Calu3 (cell line): ENCODE results near the gene HOXB6. TPM values are rescaled to one million over a fixed set of nuclear protein-coding genes. Genes with fewer than 3 reads are reported as not detected.

Experiments
- BruUV-seq: library from RNA; stranded (reverse); fragments of 400-500 nt; replicated peaks from 2 replicates; lab custom pipeline; 2021; lab: Mats Ljungman, UMichigan
- CTCF ChIA-PET: fragments of 300-600 bp; sonication (Branson Sonifier 250); formaldehyde crosslinking; loops from one replicate; lab custom pipeline; 2022; ENCODE audit warnings: antibody characterized with exemption; lab: Charles Lee
- DNase-seq: peaks from one replicate; pipeline ENCODE4 v3.0.0; 2022
- H3K27ac Mint-ChIP-seq: one replicate; pipeline ENCODE4 v1.8.0; 2022; ENCODE audit warnings: mixed read lengths; ENCODE audit not compliant: unreplicated experiment
- H3K27me3 Mint-ChIP-seq: one replicate; pipeline ENCODE4 v1.8.0; 2022; ENCODE audit warnings: mixed read lengths; ENCODE audit not compliant: unreplicated experiment
- H3K36me3 Mint-ChIP-seq: one replicate; pipeline ENCODE4 v1.8.0; 2022; ENCODE audit warnings: mild to moderate bottlenecking, moderate library complexity, mixed read lengths; ENCODE audit not compliant: insufficient read depth, unreplicated experiment
- H3K4me1 Mint-ChIP-seq: one replicate; pipeline ENCODE4 v1.8.0; 2022; ENCODE audit warnings: mild to moderate bottlenecking, low read depth, mixed read lengths; ENCODE audit not compliant: unreplicated experiment
- H3K4me3 Mint-ChIP-seq: one replicate; pipeline ENCODE4 v1.8.0; 2022; ENCODE audit warnings: mild to moderate bottlenecking, low read depth, moderate library complexity, mixed read lengths; ENCODE audit not compliant: unreplicated experiment
- H3K9me3 Mint-ChIP-seq: one replicate; pipeline ENCODE4 v1.8.0; 2022; ENCODE audit warnings: low read depth, mixed read lengths; ENCODE audit not compliant: unreplicated experiment
- intact Hi-C: fragments of 100-400 bp; cut with micrococcal nuclease; formaldehyde crosslinking; loops from one replicate; pipeline ENCODE4 v1.10.0; 2022; ENCODE audit not compliant: unreplicated experiment
- total RNA-seq: library from RNA; stranded (reverse); gene quantifications from 2 replicates; pipeline ENCODE4 v1.2.3, GENCODE V29; 2022
- TF ChIP-seq, protein P1 (sequence below): fragments of 200-600 bp; IDR thresholded peaks from one replicate; pipeline ENCODE4 v1.8.0; 2022; ENCODE audit warnings: antibody characterized with exemption; ENCODE audit not compliant: unreplicated experiment

HOXB6 gene
- total RNA-seq, 1 experiment from 2014 or later = 140 TPM

DNA sequence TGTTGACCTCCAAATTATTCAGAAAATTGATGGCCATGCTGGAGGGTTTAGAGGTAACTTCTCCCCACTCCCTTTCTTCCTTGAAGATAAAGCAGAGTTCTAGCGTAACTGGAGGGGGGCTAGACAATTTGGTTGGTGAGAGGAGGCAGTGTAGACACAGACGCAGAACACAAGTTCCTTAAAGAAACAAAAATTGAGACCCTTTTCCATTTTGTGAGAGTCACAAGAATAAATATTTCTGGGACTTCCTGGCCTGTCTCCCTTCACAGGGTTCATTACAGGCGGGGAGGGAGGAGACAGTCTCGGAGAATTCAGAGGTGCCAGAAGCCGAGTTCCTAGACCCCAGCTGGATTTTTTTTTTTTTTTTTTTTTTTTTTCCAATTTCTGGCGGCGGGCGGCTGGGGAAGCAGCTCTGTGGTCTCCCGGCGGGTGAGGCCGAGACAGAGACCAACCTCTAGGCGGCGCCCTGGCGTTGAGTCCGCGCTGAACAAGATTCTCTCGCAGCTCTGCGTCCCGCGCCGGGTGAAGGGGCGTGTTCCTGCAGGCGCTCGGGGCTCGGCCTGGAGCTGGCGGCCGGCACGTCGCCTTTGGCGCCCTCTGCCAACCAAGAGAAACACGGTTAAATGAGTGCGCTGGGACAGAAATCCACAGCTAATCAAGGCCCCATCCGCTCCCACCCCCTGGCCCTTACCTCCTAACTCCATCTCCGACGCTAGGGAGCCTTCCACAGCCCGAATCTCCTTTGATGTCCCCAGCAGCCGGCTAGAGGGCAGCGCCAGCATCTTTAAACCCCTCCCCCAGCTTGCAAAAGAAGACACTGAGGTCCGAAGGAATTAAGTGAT lies 31.6 kb upstream of the HOXB6 start:
- BruUV-seq = no TSS peak
- no peak overlapping the region for H3K4me3 Mint-ChIP-seq
- H3K27ac Mint-ChIP-seq = no peak overlapping the region
- peaks cover 16% of the 10 kb centered on the region for H3K4me1 Mint-ChIP-seq
- intact Hi-C loops = no loop called here
- CTCF ChIA-PET = interaction anchor here (0.7 kb wide), 1 partner anchor 259 kb away, joined by 3 read pairs; no protein-coding TSS in a partner anchor
- H3K36me3 Mint-ChIP-seq = peaks cover 45% of the 10 kb centered on the region
- TF ChIP-seq, protein P1, sequence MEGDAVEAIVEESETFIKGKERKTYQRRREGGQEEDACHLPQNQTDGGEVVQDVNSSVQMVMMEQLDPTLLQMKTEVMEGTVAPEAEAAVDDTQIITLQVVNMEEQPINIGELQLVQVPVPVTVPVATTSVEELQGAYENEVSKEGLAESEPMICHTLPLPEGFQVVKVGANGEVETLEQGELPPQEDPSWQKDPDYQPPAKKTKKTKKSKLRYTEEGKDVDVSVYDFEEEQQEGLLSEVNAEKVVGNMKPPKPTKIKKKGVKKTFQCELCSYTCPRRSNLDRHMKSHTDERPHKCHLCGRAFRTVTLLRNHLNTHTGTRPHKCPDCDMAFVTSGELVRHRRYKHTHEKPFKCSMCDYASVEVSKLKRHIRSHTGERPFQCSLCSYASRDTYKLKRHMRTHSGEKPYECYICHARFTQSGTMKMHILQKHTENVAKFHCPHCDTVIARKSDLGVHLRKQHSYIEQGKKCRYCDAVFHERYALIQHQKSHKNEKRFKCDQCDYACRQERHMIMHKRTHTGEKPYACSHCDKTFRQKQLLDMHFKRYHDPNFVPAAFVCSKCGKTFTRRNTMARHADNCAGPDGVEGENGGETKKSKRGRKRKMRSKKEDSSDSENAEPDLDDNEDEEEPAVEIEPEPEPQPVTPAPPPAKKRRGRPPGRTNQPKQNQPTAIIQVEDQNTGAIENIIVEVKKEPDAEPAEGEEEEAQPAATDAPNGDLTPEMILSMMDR = peak; percentile 17
- H3K9me3 Mint-ChIP-seq = no peaks in the 10 kb centered on the region
- DNase-seq = no peak
- no peaks in the 10 kb centered on the region for H3K27me3 Mint-ChIP-seq

DNA sequence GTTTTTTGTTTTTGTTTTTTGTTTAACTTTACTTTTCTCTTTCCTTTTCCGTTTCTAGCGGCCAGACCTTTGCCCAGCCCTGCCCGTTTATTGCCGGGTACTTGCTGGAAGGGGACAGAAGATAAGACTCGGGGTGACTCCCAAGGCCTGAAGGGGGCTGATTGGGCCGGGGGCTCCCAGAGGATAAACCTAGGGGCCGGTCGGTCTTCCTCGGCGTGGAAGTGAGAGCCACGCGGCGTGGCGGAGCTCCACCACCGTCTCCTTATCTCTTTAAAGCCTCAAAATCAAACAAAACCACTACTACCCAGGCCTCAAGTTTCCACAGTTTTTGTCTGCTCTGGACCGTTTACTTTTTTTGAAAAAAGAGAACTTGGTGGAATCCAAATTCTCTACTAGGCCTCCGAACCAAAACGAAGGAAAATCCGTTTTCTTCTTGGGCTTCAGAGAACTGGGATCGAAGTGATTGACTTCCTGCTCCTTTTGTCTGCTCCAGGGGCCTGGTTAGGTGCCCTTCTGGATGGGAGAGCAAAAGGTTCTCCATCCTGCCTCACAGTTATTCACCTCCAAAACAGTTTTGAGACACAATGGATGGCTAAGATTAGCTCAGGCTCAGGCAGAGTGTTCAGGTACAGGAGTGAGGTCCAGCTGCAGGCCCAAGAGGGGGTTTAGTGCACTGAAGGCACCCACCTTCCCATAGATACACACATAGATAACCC lies 29.9 kb upstream of the HOXB6 start:
- no peaks in the 10 kb centered on the region for H3K9me3 Mint-ChIP-seq
- H3K27me3 Mint-ChIP-seq = no peaks in the 10 kb centered on the region
- H3K4me1 Mint-ChIP-seq = peaks cover 7% of the 10 kb centered on the region
- H3K36me3 Mint-ChIP-seq = peaks cover 50% of the 10 kb centered on the region
- H3K27ac Mint-ChIP-seq = no peak overlapping the region
- CTCF ChIA-PET = interaction anchor here (0.5 kb wide), 1 partner anchor 543 kb away, joined by 3 read pairs; no protein-coding TSS in a partner anchor
- TF ChIP-seq, protein P1 = no peak
- no peak overlapping the region for H3K4me3 Mint-ChIP-seq
- intact Hi-C loops = no loop called here
- BruUV-seq = no TSS peak
- DNase-seq = no peak

GRCh38 chr17:48633266-48633677 lies 28.5 kb upstream of the HOXB6 start:
- Mint-ChIP-seq H3K4me3 (no peak overlapping the region), H3K27ac (no peak overlapping the region), H3K36me3 (peaks cover 54% of the 10 kb centered on the region), H3K4me1 (no peaks in the 10 kb centered on the region), H3K27me3 (no peaks in the 10 kb centered on the region), H3K9me3 (no peaks in the 10 kb centered on the region)
- BruUV-seq = no TSS peak
- CTCF ChIA-PET = no interaction called here
- TF ChIP-seq, protein P1 = no peak
- intact Hi-C loops = no loop called here
- DNase-seq = no peak

DNA sequence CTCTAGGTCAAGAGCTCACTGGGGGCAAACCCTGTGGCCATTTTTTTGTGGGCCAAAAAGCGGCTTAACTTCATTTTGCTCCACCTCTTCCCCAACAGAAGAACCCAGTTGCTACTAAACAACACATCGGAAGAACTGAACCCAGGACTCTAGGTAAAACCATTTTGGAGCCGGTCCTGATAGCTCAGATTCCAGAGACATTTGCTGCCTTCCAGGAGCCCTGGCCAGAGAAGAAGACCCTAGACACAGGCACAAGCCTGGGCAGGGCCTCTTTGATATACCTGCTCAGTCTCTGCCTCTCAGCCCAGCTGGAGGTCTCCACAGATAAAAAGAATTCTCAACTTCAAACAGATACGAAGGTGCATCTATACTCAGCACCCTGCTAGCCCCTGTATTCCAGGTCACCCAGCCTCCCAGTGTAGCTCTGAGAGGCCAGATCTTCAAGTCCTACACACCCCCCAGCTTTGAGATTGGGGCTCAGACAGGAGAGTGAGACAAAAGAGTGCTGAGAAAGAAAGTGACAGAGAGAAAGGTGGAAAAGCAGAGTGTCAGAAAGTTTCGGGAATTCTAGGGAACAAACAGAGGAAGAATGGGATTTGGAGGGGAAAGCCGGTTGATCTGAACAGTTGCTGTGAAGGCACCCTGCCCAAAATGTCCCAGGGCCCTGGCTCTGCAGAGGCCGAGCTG lies 27.9 kb upstream of the HOXB6 start:
- H3K4me1 Mint-ChIP-seq = no peaks in the 10 kb centered on the region
- TF ChIP-seq, protein P1 = no peak
- DNase-seq = no peak
- no peaks in the 10 kb centered on the region for H3K9me3 Mint-ChIP-seq
- CTCF ChIA-PET = interaction anchor here (0.6 to 1.4 kb wide), 2 partner anchors 14 to 17 kb away, joined by 3 to 4 read pairs; partner anchors contain the start of gene HOXB8
- peaks cover 56% of the 10 kb centered on the region for H3K36me3 Mint-ChIP-seq
- no peaks in the 10 kb centered on the region for H3K27me3 Mint-ChIP-seq
- no TSS peak for BruUV-seq
- no peak overlapping the region for H3K4me3 Mint-ChIP-seq
- no peak overlapping the region for H3K27ac Mint-ChIP-seq
- intact Hi-C loops = no loop called here
